NK-92 (cell line): ENCODE data around the gene FYN.

Experiments
- DNase-seq: peaks from one replicate; lab custom pipeline; 2025; ENCODE audit not compliant: unreplicated experiment; lab: John Stamatoyannopoulos, UW

FYN gene

DNA sequence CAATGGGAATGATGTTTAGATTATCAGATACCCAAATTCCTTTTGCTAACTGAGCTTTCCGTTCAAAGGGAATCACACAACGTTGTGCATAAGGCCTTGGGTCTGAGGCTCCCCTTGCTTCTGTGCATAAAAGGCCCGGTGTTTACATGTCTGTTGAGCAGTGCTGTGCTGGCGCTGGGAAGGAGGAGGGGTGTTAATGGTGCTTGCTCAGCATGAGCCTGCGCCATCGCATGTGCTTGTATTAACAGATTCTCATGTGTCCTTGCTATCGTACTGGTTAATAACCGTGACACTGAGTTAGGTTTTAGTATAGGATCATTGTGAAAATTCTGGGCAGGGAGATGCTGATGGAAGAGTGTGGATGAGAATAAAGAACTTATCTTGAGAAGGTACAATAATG, 205.3 kb downstream of the FYN start:
- DNase-seq: no peak

DNA sequence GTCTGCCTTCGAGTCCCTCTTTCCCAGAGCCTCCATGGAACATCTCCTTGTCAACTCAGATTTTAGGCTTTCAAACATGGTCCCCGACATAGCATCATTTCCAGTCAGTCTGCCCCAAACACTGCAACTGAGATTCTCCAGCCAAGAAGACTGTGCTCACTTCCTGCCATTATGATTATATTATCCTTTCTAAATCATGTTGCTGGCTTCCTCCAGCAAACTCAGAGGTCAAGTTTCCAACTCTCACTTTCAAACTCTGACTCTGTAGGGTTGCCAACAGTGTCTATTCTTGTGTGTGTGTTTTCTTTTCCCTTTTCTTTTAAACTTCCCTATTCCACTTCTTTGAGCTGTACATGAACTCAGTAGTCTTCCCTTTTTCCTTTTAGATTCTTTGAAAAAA, 206.4 kb downstream of the FYN start:
- no peak for DNase-seq

GRCh38 chr6:111664565-111665030, 208.7 kb downstream of the FYN start:
- no peak for DNase-seq

GRCh38 chr6:111663692-111664564, 209.3 kb downstream of the FYN start:
- DNase-seq: no peak

GRCh38 chr6:111662794-111663593, 210.3 kb downstream of the FYN start:
- DNase-seq: no peak

- no peak for DNase-seq
Observed at GRCh38 chr6:111662072-111662793, 211.0 kb downstream of the FYN start.

- DNase-seq: no peak
Observed at GRCh38 chr6:111661541-111662061, 211.7 kb downstream of the FYN start.

- DNase-seq: no peak
Observed at GRCh38 chr6:111660531-111660930, 212.7 kb downstream of the FYN start.

- no peak for DNase-seq
Observed at GRCh38 chr6:111658462-111659154, 214.6 kb downstream of the FYN start.

DNA sequence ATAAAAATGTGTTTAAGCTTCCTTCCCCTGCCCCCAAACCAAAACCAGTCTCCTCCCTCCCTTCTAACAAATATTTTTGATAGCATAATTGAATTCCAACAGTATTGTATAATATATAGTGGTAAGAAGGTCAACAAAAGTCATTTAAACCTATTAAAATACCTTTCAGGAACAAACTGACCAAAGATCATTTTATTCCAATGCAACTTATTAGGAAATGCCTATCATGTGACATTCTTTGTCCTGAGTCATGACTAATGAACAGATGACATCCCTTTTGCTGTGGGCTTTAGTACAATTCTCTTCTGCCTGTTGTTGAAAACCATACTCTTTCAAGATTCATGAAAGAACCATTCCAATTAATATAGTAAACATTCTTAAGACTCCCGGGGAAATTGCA, 216.1 kb downstream of the FYN start:
- no peak for DNase-seq

- DNase-seq: no peak
Observed at GRCh38 chr6:111653979-111654378, 219.3 kb downstream of the FYN start.

GRCh38 chr6:111653434-111653833, 219.8 kb downstream of the FYN start:
- DNase-seq: no peak

GRCh38 chr6:111652156-111652555, 221.1 kb downstream of the FYN start:
- no peak for DNase-seq

DNA sequence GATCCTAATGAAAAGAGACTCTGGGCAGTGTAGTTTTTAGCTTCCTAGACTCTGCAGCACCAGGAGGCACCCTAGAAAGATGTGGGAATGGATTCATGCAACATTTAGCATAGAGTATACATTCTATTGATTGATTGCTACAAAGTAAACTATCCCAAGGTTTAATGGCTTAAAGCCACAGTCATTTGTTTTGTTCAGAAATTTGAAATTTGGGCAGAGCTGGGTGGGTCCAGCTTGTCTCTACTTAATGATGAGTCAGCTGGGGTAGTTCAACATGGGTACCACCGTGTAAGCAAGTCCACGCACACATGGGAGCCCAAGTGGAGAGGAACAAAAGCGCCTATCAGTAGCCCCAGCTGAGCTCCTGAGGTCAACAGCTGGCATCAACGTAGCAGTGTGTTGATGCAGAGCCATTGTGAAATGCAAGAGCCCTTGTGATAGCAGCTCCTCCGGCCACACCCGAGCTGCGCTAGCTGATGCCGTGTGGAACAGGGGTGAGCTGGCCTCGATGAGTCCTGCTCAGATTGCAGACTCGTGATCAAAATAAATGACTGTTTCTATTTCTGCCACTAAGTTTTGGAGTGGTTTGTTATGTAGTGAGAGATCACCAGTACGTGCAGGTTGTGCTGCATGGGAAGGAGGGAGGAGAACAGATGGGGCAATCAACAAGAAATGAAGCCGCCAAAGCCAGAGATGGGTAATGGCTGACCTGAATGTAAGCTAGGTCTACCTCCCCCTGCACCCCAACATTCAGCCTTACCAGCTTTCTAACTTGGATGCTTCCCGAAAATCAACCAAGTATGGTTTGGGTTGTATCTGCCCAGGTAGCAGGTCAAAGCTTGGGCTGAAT, 221.8 kb downstream of the FYN start:
- DNase-seq: no peak

DNA sequence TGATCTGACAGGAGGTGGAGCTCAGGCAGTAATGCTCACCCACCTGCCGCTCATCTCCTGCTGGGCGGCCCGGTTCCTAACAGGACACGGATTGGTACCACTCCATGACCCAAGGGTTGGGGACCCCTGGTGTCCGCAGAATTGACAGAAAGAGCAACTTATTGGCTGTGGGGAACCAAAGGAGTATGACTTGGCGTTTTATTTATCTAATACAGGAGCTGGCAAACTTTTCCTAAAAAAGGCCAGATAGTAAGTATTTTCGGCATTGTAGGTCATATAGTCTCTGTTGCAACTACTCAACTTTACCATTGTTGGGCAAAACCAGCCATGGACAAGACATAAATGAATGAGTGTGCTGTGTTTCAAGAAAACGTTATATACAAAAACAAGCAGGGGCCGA, 223.2 kb downstream of the FYN start:
- DNase-seq: no peak

DNA sequence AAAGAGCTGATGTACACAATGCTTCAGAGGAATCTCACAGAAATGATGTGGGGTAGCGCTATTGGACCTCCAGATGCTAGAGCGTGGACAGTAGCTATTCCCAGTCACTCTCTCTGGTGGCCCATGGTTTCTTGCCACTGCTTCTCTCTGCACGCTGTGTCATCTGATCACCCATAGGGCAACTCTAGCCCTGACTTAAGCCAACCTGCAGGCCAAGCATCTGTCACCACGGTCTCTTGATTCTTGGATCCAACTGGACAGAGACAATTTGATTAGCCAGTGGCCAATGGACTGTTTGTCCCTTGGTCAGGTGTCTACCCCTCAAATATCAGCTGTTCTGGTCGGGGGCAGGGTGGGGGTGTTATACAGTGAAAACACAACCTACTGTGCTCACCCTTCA, 225.2 kb downstream of the FYN start:
- no peak for DNase-seq

DNA sequence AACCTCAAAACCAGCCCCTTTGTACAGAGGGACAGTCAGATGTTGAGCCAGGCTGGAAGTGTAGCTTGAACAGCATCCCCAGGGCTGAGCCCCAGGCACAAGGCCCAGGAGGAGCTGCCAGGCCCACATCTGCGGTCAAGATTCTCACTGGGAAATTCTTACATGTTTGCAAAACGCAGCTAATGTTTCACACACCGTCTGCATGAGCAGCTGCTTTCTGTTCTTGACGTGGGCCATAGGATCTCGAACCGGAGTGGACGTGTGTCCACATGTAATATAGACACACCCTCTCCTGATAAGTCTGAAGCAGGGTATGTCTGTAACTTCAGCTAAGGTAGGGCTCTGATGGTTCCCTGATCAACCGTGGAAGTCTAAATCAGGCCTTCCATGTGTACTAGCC, 226.3 kb downstream of the FYN start:
- DNase-seq: no peak

GRCh38 chr6:111646034-111646433, 227.2 kb downstream of the FYN start:
- DNase-seq: no peak

DNA sequence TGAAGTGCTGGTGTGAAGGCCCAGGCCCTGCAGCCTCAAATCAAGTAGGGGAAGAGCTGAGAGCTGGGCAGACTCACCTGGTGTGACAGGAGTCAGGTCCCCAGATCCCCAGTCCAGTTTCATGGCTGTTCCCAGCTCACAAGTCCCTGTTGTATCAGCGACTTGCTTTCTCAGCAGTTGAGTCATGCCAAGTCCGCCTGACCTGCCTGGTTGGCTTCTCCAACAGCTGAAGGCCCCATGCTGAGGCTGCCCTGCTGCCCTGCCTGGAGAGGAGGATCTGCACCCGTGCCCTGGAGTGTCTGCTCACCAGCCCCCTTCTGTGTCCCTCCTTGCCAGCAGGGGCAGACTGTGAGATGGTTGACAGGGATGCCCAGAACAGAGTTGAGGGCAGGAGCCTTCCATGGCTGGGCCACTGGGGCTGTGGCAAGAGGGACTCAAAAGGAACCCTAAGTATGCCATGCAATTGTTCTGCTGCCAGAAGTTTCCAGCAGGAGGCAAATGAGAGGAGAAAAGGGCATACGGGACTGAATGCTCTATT, 228.3 kb downstream of the FYN start:
- DNase-seq: no peak
